SK-N-MC (cell line): ENCODE measurements around the gene WDR47.
"Not testable (repeated sequence)": the region's sequence is repeated elsewhere in the genome, so short reads cannot be mapped to it uniquely, and the experiment has no call there.

ENCODE experiments used
- DNase-seq: peaks from one replicate; pipeline ENCODE4 v3.0.0-alpha.2; 2011; ENCODE audit warnings: low read depth, low spot score
- H3K27ac ChIP-seq: fragments of 200-600 bp; sonication (generic); 2 replicates; pipeline ENCODE4 v1.5.1; 2016; ENCODE audit warnings: mixed run types
- H3K36me3 ChIP-seq: fragments of 200-600 bp; sonication (generic); 2 replicates; pipeline ENCODE4 v1.6.1; 2017; ENCODE audit warnings: antibody characterized with exemption, low read length, mixed read lengths; ENCODE audit not compliant: insufficient read depth
- H3K4me3 ChIP-seq: fragments of 200-600 bp; sonication (generic); 2 replicates; pipeline ENCODE4 v1.5.1; 2016
- H3K9ac ChIP-seq: fragments of 200-600 bp; sonication (generic); 2 replicates; pipeline ENCODE4 v1.8.0; 2017; ENCODE audit warnings: mixed run types, mixed read lengths; ENCODE audit not compliant: insufficient read length
- H3K9me3 ChIP-seq: fragments of 200-600 bp; sonication (generic); 2 replicates; pipeline ENCODE4 v1.6.1; 2017; ENCODE audit warnings: low read depth, mild to moderate bottlenecking, antibody characterized with exemption, low read length, moderate library complexity, mixed read lengths
- EZH2 ChIP-seq: fragments of 200-600 bp; sonication (generic); IDR thresholded peaks from one replicate; pipeline ENCODE4 v1.6.1; 2017; ENCODE audit warnings: antibody characterized with exemption
- FOXP2 ChIP-seq: optimal IDR thresholded peaks from 2 replicates; pipeline ENCODE3; 2011; ENCODE audit warnings: mild to moderate bottlenecking, moderate library complexity; ENCODE audit not compliant: insufficient read depth; ENCODE audit errors: extremely low read length, control extremely low read depth
- POLR2AphosphoS5 ChIP-seq: IDR thresholded peaks from 2 replicates; pipeline ENCODE4 v1.6.1; 2012; ENCODE audit warnings: mild to moderate bottlenecking, low read depth, low read length, borderline replicate concordance

The WDR47 gene

DNA sequence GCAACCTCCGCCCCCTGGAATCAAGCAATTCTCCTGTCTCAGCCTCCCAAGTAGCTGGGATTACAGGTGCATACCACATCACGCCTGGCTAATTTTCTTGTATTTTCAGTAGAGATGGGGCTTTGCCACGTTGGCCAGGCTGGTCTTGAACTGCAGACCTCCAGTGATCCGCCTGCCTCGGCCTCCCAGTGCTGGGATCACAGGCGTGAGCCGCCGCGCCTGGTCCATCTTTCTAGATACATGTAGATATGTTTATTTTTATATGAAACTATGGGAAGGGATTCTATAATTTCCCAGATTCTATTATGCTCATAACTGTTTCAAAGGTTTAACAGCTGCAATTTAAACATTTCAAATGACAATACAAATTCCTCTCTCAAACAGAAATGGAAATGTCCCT lies 105.7 kb downstream of the WDR47 start:
- no peak overlapping the region for H3K27ac ChIP-seq
- H3K9ac ChIP-seq: no peak overlapping the region
- no peak overlapping the region for H3K4me3 ChIP-seq
- no peaks in the 10 kb centered on the region for H3K9me3 ChIP-seq
- no peak for DNase-seq
- TF ChIP-seq POLR2AphosphoS5: no peak
- TF ChIP-seq FOXP2: no peak
- no peak for TF ChIP-seq EZH2
- H3K36me3 ChIP-seq: peaks cover 90% of the 10 kb centered on the region

GRCh38 chr1:108933944-108934343 lies 108.0 kb downstream of the WDR47 start:
- Histone ChIP-seq H3K9ac (no peak overlapping the region), H3K36me3 (peaks cover 91% of the 10 kb centered on the region), H3K27ac (no peak overlapping the region), H3K9me3 (no peaks in the 10 kb centered on the region), H3K4me3 (no peak overlapping the region)
- TF ChIP-seq FOXP2 (no peak), POLR2AphosphoS5 (no peak)
- no peak for DNase-seq

- H3K36me3 ChIP-seq: peaks cover 91% of the 10 kb centered on the region
- H3K9ac ChIP-seq, H3K9me3 ChIP-seq, H3K27ac ChIP-seq, DNase-seq, H3K4me3 ChIP-seq: not testable (repeated sequence)
Measured at GRCh38 chr1:108927565-108927964, 114.3 kb downstream of the WDR47 start.

- TF ChIP-seq EZH2: no peak
- no peak for TF ChIP-seq POLR2AphosphoS5
- TF ChIP-seq FOXP2: no peak
- peaks cover 82% of the 10 kb centered on the region for H3K36me3 ChIP-seq
- H3K4me3 ChIP-seq: no peak overlapping the region
- H3K27ac ChIP-seq: no peak overlapping the region
- no peaks in the 10 kb centered on the region for H3K9me3 ChIP-seq
- DNase-seq: no peak
- H3K9ac ChIP-seq: no peak overlapping the region
Measured at GRCh38 chr1:108925920-108926319, 116.0 kb downstream of the WDR47 start.
